ENCODE measurements around the gene RAB5B. TPM values are rescaled to one million over a fixed set of nuclear protein-coding genes. Genes with fewer than 3 reads are reported as not detected.

The RAB5B gene
- total and polyA plus RNA-seq, 9 donors: 62.1 to 116 (median 111) TPM

DNA sequence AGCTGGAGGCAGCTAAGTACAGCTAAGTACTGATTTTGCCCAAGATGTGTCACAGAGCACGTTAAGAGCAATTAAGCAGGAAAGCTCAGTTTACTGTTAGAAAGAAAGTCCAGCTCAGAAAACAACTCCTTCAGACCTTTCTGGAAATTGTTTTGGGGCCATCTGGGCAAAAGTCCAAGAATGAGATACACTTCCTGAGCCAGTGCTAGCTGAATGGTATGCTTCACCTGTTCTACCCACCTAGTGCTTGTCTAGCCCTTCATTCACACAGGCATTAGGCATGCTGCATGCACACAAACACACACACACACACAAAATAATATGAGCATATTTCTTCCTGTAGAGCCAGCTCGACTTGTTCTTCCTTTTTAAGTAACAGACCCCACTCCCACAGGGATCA lies 40.3 kb downstream of the RAB5B start:
- DNase-seq: no peak
- Histone ChIP-seq H3K9me3 (replicated peaks; ENCODE audit: control insufficient read depth, low read depth, low read length) (no peaks in the 10 kb centered on the region), H3K27me3 (ENCODE audit: control insufficient read depth, insufficient read depth, low read length) (no peaks in the 10 kb centered on the region), H3K27ac (ENCODE audit: low read length) (no peak overlapping the region), H3K4me1 (ENCODE audit: control insufficient read depth, insufficient read depth, low read length) (no peaks in the 10 kb centered on the region), H3K4me3 (ENCODE audit: low read length) (no peak overlapping the region), H3K36me3 (ENCODE audit: control insufficient read depth, insufficient read depth, low read length) (peaks cover 2% of the 10 kb centered on the region)
- WGBS (ENCODE audit: insufficient coverage): 29% methylated on average over 2 of the region's 2 CpGs

DNA sequence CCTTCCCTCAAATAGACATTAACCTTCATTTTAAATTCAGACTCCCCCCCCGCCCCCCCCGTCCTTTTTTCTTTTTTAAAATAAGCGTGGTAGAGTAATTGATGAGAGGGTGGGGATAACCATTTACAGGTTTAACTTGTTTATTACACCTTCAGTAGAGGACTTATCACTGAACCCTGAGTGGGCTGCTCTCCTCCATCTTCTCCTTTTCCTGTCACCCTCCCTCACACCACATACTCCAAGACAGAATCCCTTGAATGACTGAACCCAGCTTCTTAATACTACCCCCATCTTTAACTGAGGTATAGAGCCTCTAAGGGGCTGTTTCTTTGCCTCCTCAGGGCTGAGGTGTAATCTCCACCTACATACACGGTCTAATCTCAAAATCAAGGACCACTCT lies 43.3 kb downstream of the RAB5B start:
- H3K27ac ChIP-seq (ENCODE audit: low read length): no peak overlapping the region
- no peak overlapping the region for H3K4me3 ChIP-seq (ENCODE audit: low read length)
- DNase-seq: no peak
- H3K4me1 ChIP-seq (ENCODE audit: control insufficient read depth, insufficient read depth, low read length): peaks cover 25% of the 10 kb centered on the region
- no CpG with 5 or more reads among the region's 4 CpGs for WGBS (ENCODE audit: insufficient coverage)
- H3K9me3 ChIP-seq (replicated peaks; ENCODE audit: control insufficient read depth, low read depth, low read length): no peaks in the 10 kb centered on the region
- H3K36me3 ChIP-seq (ENCODE audit: control insufficient read depth, insufficient read depth, low read length): no peaks in the 10 kb centered on the region
- no peaks in the 10 kb centered on the region for H3K27me3 ChIP-seq (ENCODE audit: control insufficient read depth, insufficient read depth, low read length)

DNA sequence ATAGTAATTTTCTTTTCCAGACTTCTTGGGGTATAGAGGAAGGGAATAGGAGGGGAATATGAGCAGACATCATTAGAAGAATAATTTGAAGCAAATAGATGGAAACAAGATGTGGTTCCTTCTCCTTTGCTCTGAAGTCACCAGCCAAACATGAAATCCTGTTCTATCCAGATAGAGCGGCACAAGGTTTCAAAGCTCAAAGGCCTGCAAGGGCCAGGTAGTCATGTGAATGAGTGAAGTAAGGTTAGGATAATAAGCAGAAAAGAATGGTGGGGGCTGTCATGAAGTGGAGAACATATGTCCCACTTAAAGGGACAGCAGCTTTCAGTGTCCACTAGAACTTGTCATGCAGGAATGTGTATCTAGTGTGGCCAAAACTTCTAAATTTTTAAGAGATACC lies 44.5 kb downstream of the RAB5B start:
- H3K36me3 ChIP-seq (ENCODE audit: control insufficient read depth, insufficient read depth, low read length): no peaks in the 10 kb centered on the region
- no CpG with 5 or more reads among the region's 1 CpG for WGBS (ENCODE audit: insufficient coverage)
- no peak for DNase-seq
- H3K9me3 ChIP-seq (replicated peaks; ENCODE audit: control insufficient read depth, low read depth, low read length): no peaks in the 10 kb centered on the region
- H3K27ac ChIP-seq (ENCODE audit: low read length): no peak overlapping the region
- H3K4me3 ChIP-seq (ENCODE audit: low read length): no peak overlapping the region
- H3K4me1 ChIP-seq (ENCODE audit: control insufficient read depth, insufficient read depth, low read length): peaks cover 26% of the 10 kb centered on the region
- no peaks in the 10 kb centered on the region for H3K27me3 ChIP-seq (ENCODE audit: control insufficient read depth, insufficient read depth, low read length)

DNA sequence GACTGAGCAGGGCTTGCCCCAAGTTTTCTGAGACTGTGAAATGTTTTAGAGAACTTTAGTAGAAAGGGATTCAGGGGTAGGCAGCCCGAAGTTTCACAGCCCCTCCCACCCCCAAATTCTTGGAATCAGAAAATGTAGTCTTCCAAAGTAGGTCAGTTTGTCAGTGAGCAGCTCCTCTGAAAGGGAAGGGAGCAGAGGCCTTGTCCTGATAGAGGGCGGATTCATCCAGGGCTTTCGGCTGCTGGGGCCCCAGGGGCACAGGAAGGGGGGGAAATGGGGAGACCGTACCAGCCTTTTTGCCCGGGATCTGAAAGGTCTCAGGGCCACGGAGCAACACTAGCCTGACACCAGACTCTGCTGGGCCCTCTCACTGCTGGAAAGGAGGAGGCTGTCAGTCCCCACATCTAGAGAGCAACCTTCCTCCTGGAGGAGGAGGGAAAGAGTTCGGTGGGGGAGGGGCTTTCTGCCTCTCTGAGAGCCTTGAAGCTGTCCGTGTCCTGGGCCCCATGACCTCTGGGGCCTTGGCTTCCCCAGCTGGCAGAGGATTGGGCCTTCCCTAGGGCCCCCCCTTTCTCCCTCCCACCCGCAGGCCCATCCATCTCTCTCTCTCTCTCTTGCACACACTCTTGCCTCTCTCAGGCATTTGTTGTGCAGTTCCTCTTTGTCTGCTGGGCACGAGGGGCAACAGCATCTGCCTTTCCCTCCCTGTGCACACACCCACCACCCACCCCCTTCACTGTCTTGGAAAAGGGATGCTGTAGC lies 46.7 kb downstream of the RAB5B start, which contains the start of gene IKZF4:
IKZF4 (plus strand) TSS at position 621 of the 762 bp plus-strand sequence. CDS start 451 bp downstream, outside the sequence.
- Histone ChIP-seq H3K36me3 (ENCODE audit: control insufficient read depth, insufficient read depth, low read length) (peaks cover 11% of the 10 kb centered on the region), H3K27me3 (ENCODE audit: control insufficient read depth, insufficient read depth, low read length) (no peaks in the 10 kb centered on the region), H3K27ac (ENCODE audit: low read length) (peak within 1 kb of the TSS; percentile 96), H3K4me3 (ENCODE audit: low read length) (peak within 1 kb of the TSS; percentile 43), H3K9me3 (replicated peaks; ENCODE audit: control insufficient read depth, low read depth, low read length) (no peaks in the 10 kb centered on the region), H3K4me1 (ENCODE audit: control insufficient read depth, insufficient read depth, low read length) (peaks cover 28% of the 10 kb centered on the region)
- DNase-seq: peak; percentile 88
- WGBS (ENCODE audit: insufficient coverage): 13% methylated on average over 6 of the region's 10 CpGs

DNA sequence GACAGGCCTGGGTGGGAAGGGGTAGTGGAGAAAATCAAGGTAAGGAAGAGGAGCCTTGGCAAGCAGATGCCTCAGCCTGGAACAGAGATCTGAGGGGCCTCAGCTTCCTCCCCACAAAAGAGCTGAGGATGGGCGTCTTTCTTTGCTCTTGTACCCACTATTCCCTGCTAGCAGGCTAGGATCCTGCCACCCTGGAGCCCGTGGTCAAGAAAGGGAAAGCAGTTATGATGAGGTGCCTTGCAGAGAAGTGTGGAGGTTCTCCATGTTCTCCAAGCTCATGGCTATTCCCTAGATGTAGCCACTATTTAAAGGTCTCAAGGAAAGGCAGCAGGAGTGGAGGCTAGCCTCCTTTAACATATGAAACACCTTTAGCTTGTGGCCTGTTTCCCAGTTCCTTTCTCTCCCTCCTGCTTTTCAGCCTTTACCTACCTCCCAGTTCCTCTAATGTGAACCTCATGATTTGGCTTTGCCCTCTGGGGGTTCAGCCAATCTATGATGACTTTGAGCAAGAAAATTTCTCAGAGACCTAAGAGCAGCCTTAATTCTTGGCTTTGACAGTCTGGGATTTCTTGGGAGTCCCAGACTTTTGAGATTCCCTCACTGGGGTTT lies 48.1 kb downstream of the RAB5B start:
- no CpG with 5 or more reads among the region's 2 CpGs for WGBS (ENCODE audit: insufficient coverage)
- Histone ChIP-seq H3K27me3 (ENCODE audit: control insufficient read depth, insufficient read depth, low read length) (no peaks in the 10 kb centered on the region), H3K36me3 (ENCODE audit: control insufficient read depth, insufficient read depth, low read length) (peaks cover 19% of the 10 kb centered on the region), H3K27ac (ENCODE audit: low read length) (peak overlapping the region; percentile 96), H3K4me3 (ENCODE audit: low read length) (peak overlapping the region; percentile 43), H3K9me3 (replicated peaks; ENCODE audit: control insufficient read depth, low read depth, low read length) (no peaks in the 10 kb centered on the region), H3K4me1 (ENCODE audit: control insufficient read depth, insufficient read depth, low read length) (peaks cover 28% of the 10 kb centered on the region)
- no peak for DNase-seq

DNA sequence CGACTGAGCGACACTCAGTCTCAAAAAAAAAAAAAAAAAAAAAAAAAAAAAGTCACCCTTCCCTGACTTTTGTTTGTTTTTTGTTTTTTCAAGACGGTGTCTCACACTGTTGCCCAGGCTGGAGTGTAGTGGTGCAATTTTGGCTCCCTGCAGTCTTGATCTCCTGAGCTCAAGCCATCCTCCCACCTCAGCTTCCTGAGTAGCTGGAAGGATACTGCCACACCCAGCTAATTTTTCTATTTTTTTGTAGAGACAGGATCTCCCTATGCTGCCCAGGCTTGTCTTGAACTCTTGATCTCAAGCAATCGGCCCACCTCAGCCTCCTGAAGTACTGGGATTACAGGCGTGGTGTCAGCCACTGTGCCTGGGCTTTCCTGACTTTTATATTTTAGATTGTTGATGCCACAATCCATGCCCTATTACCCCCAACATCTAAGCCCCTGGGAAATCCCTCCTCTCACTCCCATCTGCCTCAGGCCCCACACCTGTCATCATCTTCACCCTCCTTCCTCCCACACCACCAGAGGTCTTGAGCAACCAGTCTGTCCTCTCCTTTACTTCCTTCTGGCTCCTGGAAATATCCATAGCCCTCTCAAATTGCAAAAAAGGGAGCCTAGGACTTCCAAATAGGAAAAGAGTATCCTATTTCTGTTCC lies 54.8 kb downstream of the RAB5B start:
- H3K4me1 ChIP-seq (ENCODE audit: control insufficient read depth, insufficient read depth, low read length): peaks cover 6% of the 10 kb centered on the region
- H3K27me3 ChIP-seq (ENCODE audit: control insufficient read depth, insufficient read depth, low read length): no peaks in the 10 kb centered on the region
- H3K4me3 ChIP-seq (ENCODE audit: low read length): no peak overlapping the region
- DNase-seq: no peak
- H3K27ac ChIP-seq (ENCODE audit: low read length): peak overlapping the region; percentile 10
- peaks cover 57% of the 10 kb centered on the region for H3K36me3 ChIP-seq (ENCODE audit: control insufficient read depth, insufficient read depth, low read length)
- no peaks in the 10 kb centered on the region for H3K9me3 ChIP-seq (replicated peaks; ENCODE audit: control insufficient read depth, low read depth, low read length)
- 100% methylated on average over 1 of the region's 5 CpGs for WGBS (ENCODE audit: insufficient coverage)

DNA sequence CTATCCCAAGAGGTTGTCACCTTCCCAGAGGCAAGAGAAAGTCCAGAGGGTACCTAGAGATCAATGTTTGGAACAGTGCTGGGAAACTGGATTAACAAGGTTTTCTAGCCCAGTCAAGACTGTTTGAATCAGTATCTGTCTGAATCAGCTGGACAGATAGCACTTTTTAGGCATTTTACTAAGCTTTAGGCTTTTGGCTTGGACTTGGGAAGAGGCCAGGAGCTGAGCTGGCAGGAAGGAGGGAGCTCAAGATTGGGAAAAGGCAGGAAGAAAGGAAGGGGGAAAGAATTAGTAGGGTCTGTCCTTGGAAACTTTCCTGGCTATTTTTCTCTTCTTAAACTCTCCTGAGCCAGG lies 55.3 kb downstream of the RAB5B start:
- DNase-seq: peak; percentile 45
- no peak overlapping the region for H3K27ac ChIP-seq (ENCODE audit: low read length)
- H3K27me3 ChIP-seq (ENCODE audit: control insufficient read depth, insufficient read depth, low read length): no peaks in the 10 kb centered on the region
- no peaks in the 10 kb centered on the region for H3K9me3 ChIP-seq (replicated peaks; ENCODE audit: control insufficient read depth, low read depth, low read length)
- no peak overlapping the region for H3K4me3 ChIP-seq (ENCODE audit: low read length)
- H3K36me3 ChIP-seq (ENCODE audit: control insufficient read depth, insufficient read depth, low read length): peaks cover 58% of the 10 kb centered on the region
- peaks cover 6% of the 10 kb centered on the region for H3K4me1 ChIP-seq (ENCODE audit: control insufficient read depth, insufficient read depth, low read length)

DNA sequence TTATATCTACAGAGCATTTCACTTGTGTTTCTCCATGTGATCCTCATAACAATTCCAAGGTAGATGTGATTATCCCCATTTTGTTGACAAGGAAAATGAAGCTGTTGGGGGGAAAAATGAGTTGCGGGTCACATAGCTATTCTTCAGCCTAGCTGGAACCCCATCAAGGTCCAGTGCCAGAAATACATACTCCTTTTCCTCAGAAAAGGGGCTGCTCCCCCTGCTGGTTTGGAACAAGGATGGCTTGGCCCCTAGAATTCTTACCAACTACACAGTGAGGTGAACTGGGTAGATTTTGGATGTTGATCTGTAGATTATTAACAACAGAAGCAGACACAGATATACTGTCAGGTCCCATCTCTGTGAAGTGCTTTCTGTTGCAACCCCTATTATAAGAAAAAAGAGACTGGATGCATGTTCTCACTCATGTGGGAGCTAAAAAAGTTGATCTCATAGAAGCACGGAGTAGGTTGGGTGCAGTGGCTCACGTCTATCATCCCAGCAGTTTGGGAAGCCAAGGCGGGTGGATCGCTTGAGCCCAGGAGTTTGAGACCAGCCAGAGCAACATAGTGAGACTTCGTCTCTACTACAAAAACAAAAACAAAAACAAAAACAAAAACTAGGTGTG lies 55.9 kb downstream of the RAB5B start:
- no CpG with 5 or more reads among the region's 6 CpGs for WGBS (ENCODE audit: insufficient coverage)
- no peaks in the 10 kb centered on the region for H3K9me3 ChIP-seq (replicated peaks; ENCODE audit: control insufficient read depth, low read depth, low read length)
- H3K4me1 ChIP-seq (ENCODE audit: control insufficient read depth, insufficient read depth, low read length): peaks cover 6% of the 10 kb centered on the region
- peaks cover 61% of the 10 kb centered on the region for H3K36me3 ChIP-seq (ENCODE audit: control insufficient read depth, insufficient read depth, low read length)
- no peaks in the 10 kb centered on the region for H3K27me3 ChIP-seq (ENCODE audit: control insufficient read depth, insufficient read depth, low read length)
- DNase-seq: peak; percentile 84
- H3K27ac ChIP-seq (ENCODE audit: low read length): no peak overlapping the region
- no peak overlapping the region for H3K4me3 ChIP-seq (ENCODE audit: low read length)

DNA sequence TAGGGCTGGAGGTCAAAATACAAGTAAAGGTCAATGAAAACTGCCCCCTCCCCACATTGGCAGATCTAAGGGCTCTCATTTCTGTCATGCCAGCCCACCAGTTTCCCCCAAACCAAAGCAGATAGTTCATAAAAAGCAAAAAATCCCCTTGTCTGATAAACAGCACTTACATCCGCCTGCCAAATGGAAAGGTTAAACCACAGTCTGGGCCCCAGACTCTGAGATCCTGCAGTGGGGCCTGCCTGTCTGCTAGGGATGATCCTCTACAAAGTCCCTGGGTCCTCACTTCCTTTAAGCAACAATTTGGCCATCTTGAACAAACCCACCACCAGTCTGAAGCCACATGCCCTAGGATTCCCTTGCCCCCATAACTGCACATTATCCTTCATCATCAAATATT lies 58.1 kb downstream of the RAB5B start:
- peaks cover 3% of the 10 kb centered on the region for H3K4me1 ChIP-seq (ENCODE audit: control insufficient read depth, insufficient read depth, low read length)
- no peak for DNase-seq
- WGBS (ENCODE audit: insufficient coverage): 100% methylated on average over 1 of the region's 1 CpG
- no peak overlapping the region for H3K27ac ChIP-seq (ENCODE audit: low read length)
- no peak overlapping the region for H3K4me3 ChIP-seq (ENCODE audit: low read length)
- no peaks in the 10 kb centered on the region for H3K9me3 ChIP-seq (replicated peaks; ENCODE audit: control insufficient read depth, low read depth, low read length)
- peaks cover 66% of the 10 kb centered on the region for H3K36me3 ChIP-seq (ENCODE audit: control insufficient read depth, insufficient read depth, low read length)
- H3K27me3 ChIP-seq (ENCODE audit: control insufficient read depth, insufficient read depth, low read length): no peaks in the 10 kb centered on the region

Measured in muscle of leg (tissue), 11 donors.